ENCODE results near the gene GRM3.

DNA sequence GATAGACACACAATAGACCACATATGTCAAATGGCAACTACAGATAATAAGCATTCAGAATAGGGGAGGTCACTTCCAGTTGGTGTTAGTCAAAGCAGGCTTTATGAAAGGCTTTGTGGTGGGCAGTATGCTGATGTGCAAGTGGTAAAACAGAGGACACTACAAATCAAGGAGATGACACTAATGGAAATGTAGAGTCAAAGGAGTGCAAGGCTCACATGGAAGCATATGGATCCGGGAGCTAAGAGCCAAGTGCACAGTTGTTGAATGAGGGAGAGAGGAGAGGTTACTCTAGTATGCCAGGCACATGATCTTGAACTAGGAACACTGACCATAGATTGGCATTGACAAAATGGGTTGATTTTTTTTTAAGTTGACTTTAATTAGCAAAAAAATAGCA, 62.7 kb downstream of the GRM3 start:
- TF ChIP-seq, protein P1, sequence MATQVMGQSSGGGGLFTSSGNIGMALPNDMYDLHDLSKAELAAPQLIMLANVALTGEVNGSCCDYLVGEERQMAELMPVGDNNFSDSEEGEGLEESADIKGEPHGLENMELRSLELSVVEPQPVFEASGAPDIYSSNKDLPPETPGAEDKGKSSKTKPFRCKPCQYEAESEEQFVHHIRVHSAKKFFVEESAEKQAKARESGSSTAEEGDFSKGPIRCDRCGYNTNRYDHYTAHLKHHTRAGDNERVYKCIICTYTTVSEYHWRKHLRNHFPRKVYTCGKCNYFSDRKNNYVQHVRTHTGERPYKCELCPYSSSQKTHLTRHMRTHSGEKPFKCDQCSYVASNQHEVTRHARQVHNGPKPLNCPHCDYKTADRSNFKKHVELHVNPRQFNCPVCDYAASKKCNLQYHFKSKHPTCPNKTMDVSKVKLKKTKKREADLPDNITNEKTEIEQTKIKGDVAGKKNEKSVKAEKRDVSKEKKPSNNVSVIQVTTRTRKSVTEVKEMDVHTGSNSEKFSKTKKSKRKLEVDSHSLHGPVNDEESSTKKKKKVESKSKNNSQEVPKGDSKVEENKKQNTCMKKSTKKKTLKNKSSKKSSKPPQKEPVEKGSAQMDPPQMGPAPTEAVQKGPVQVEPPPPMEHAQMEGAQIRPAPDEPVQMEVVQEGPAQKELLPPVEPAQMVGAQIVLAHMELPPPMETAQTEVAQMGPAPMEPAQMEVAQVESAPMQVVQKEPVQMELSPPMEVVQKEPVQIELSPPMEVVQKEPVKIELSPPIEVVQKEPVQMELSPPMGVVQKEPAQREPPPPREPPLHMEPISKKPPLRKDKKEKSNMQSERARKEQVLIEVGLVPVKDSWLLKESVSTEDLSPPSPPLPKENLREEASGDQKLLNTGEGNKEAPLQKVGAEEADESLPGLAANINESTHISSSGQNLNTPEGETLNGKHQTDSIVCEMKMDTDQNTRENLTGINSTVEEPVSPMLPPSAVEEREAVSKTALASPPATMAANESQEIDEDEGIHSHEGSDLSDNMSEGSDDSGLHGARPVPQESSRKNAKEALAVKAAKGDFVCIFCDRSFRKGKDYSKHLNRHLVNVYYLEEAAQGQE (IDR thresholded peaks at IDR 0.05; ENCODE audit: insufficient replicate concordance, low read depth): no peak
- TF ChIP-seq, protein P2, sequence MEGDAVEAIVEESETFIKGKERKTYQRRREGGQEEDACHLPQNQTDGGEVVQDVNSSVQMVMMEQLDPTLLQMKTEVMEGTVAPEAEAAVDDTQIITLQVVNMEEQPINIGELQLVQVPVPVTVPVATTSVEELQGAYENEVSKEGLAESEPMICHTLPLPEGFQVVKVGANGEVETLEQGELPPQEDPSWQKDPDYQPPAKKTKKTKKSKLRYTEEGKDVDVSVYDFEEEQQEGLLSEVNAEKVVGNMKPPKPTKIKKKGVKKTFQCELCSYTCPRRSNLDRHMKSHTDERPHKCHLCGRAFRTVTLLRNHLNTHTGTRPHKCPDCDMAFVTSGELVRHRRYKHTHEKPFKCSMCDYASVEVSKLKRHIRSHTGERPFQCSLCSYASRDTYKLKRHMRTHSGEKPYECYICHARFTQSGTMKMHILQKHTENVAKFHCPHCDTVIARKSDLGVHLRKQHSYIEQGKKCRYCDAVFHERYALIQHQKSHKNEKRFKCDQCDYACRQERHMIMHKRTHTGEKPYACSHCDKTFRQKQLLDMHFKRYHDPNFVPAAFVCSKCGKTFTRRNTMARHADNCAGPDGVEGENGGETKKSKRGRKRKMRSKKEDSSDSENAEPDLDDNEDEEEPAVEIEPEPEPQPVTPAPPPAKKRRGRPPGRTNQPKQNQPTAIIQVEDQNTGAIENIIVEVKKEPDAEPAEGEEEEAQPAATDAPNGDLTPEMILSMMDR (IDR thresholded peaks at IDR 0.05; ENCODE audit: insufficient read depth, low read length): no peak
- TF ChIP-seq POLR2AphosphoS5 (IDR thresholded peaks at IDR 0.05; ENCODE audit: low read depth): no peak
